GM23338 (cell line): Measurements from ENCODE around the gene EMP2. TPM values are rescaled to one million over a fixed set of nuclear protein-coding genes. Genes with fewer than 3 reads are reported as not detected.

Source experiments
- ATAC-seq: fragments of 200-7000 bp; cut with Tn5 transposase; 3 replicates; pipeline ENCODE4 v1.9.1; 2020
- DNase-seq: peaks from one replicate; pipeline ENCODE4 v3.0.0-alpha.2; 2015; ENCODE audit warnings: low spot score
- H2AFZ ChIP-seq: fragments of 200-600 bp; sonication (generic); 2 replicates; pipeline ENCODE4 v1.8.0; 2016; ENCODE audit warnings: antibody characterized with exemption, mild to moderate bottlenecking, moderate library complexity
- H3F3A ChIP-seq: fragments of 200-600 bp; sonication (generic); replicated peaks from 2 replicates; pipeline ENCODE4 v1.8.0; 2017; ENCODE audit warnings: antibody characterized with exemption, mixed run types, low read depth
- H3K27ac ChIP-seq: fragments of 200-600 bp; sonication (generic); 2 replicates; pipeline ENCODE4 v1.6.1; 2016; ENCODE audit warnings: low read depth
- H3K27me3 ChIP-seq: fragments of 200-600 bp; sonication (generic); 2 replicates; pipeline ENCODE4 v1.8.0; 2016; ENCODE audit warnings: mild to moderate bottlenecking, mixed run types, moderate library complexity; ENCODE audit not compliant: insufficient read depth
- H3K36me3 ChIP-seq: fragments of 200-600 bp; sonication (generic); 2 replicates; pipeline ENCODE4 v1.8.0; 2016; ENCODE audit warnings: mild to moderate bottlenecking; ENCODE audit not compliant: insufficient read depth
- H3K4me1 ChIP-seq: fragments of 200-600 bp; sonication (generic); 2 replicates; pipeline ENCODE4 v1.8.0; 2016; ENCODE audit warnings: mild to moderate bottlenecking, moderate library complexity; ENCODE audit not compliant: insufficient read depth
- H3K4me2 ChIP-seq: fragments of 200-600 bp; sonication (generic); 2 replicates; pipeline ENCODE4 v1.7.1; 2017; ENCODE audit warnings: mixed run types
- H3K4me3 ChIP-seq: fragments of 200-600 bp; sonication (generic); 2 replicates; pipeline ENCODE4 v1.6.1; 2016; ENCODE audit warnings: mixed run types
- H3K79me2 ChIP-seq: fragments of 200-600 bp; sonication (generic); replicated peaks from 2 replicates; pipeline ENCODE4 v1.8.0; 2017; ENCODE audit warnings: mild to moderate bottlenecking; ENCODE audit not compliant: insufficient read depth
- H3K9me2 ChIP-seq: fragments of 200-600 bp; sonication (generic); 2 replicates; pipeline ENCODE4 v1.8.0; 2017; ENCODE audit not compliant: insufficient read depth
- H4K20me1 ChIP-seq: fragments of 200-600 bp; sonication (generic); replicated peaks from 2 replicates; pipeline ENCODE4 v1.8.0; 2017; ENCODE audit warnings: mild to moderate bottlenecking; ENCODE audit not compliant: insufficient read depth
- H3K27ac Mint-ChIP-seq: 2 replicates; pipeline ENCODE4 v1.8.0; 2020; ENCODE audit warnings: inconsistent platforms, mild to moderate bottlenecking, moderate library complexity, mixed read lengths
- H3K27me3 Mint-ChIP-seq: 3 replicates; pipeline ENCODE4 v1.8.0; 2022; ENCODE audit warnings: low read depth, mild to moderate bottlenecking, moderate library complexity, mixed read lengths, inconsistent platforms; ENCODE audit not compliant: insufficient read depth, poor library complexity
- H3K36me3 Mint-ChIP-seq: 3 replicates; pipeline ENCODE4 v1.8.0; 2021; ENCODE audit warnings: low read depth, mild to moderate bottlenecking, inconsistent platforms, moderate library complexity, mixed read lengths
- H3K4me1 Mint-ChIP-seq: 3 replicates; pipeline ENCODE4 v1.8.0; 2020; ENCODE audit warnings: mild to moderate bottlenecking, inconsistent platforms, mixed read lengths
- H3K4me3 Mint-ChIP-seq: 3 replicates; pipeline ENCODE4 v1.8.0; 2021; ENCODE audit warnings: moderate library complexity, mild to moderate bottlenecking, inconsistent platforms, mixed read lengths
- H3K9me3 Mint-ChIP-seq: 3 replicates; pipeline ENCODE4 v1.8.0; 2020; ENCODE audit warnings: moderate library complexity, mild to moderate bottlenecking, inconsistent platforms, mixed read lengths
- CTCF ChIP-seq, 2 experiments: fragments of 200-600 bp in 1 of 2; sonication (generic) in 1 of 2; conservative IDR thresholded peaks; 2 replicates each; pipeline versions ENCODE4 v1.5.1 to v1.6.1; 2016 to 2017; ENCODE audit warnings: antibody characterized with exemption in 2 of 2, low read depth in 2 of 2, mild to moderate bottlenecking in 2 of 2, moderate library complexity in 1 of 2
- ETS1 ChIP-seq: IDR thresholded peaks from 2 replicates; pipeline ENCODE4 v1.6.1; 2016; ENCODE audit warnings: antibody characterized with exemption
- EZH2 ChIP-seq: fragments of 200-600 bp; sonication (generic); IDR thresholded peaks from one replicate; pipeline ENCODE4 v1.8.0; 2017; ENCODE audit warnings: antibody characterized with exemption, mild to moderate bottlenecking, low read depth; ENCODE audit not compliant: unreplicated experiment
- EZH2phosphoT487 ChIP-seq: fragments of 200-600 bp; sonication (generic); IDR thresholded peaks from one replicate; pipeline ENCODE4 v1.8.1; 2018; ENCODE audit warnings: antibody characterized with exemption; ENCODE audit not compliant: unreplicated experiment
- JUNB ChIP-seq: IDR thresholded peaks from one replicate; pipeline ENCODE4 v1.6.1; 2016; ENCODE audit warnings: antibody characterized with exemption; ENCODE audit not compliant: unreplicated experiment
- NANOG ChIP-seq: IDR thresholded peaks from 2 replicates; pipeline ENCODE4 v1.6.1; 2016; ENCODE audit warnings: antibody characterized with exemption, borderline replicate concordance
- REST ChIP-seq: IDR thresholded peaks from one replicate; pipeline ENCODE4 v1.6.1; 2018; ENCODE audit warnings: antibody characterized with exemption; ENCODE audit not compliant: unreplicated experiment
- STAT1 ChIP-seq: IDR thresholded peaks from one replicate; pipeline ENCODE4 v1.6.1; 2016; ENCODE audit warnings: antibody characterized with exemption; ENCODE audit not compliant: unreplicated experiment
- ZNF331 ChIP-seq: fragments of 250-450 bp; sonication (Bioruptor Pico); IDR thresholded peaks from 2 replicates; pipeline ENCODE4 v1.5.0; 2020; ENCODE audit warnings: low read depth, mild to moderate bottlenecking, moderate library complexity
- ZNF462 ChIP-seq: fragments of 250-450 bp; sonication (Bioruptor Pico); IDR thresholded peaks from 2 replicates; pipeline ENCODE4 v1.5.0; 2020; ENCODE audit warnings: mild to moderate bottlenecking, moderate library complexity
- polyA plus RNA-seq: library from polyadenylated mRNA; unstranded; fragments of >200 nt; fragmentation: Nextera tagmentation; extraction: Ambion mirVana; gene quantifications from 2 replicates; pipeline ENCODE4 v1.2.1, GENCODE V29; 2016
- total RNA-seq: library from RNA; depleted of rRNA; stranded (reverse); fragments of >200 nt; shearing (Covaris generic); gene quantifications from 2 replicates; pipeline ENCODE4 v1.2.3, GENCODE V29; 2014

Gene EMP2
- total and polyA plus RNA-seq, 2 experiments from 2014 or later = 7.3 to 40.1 TPM

GRCh38 chr16:10569621-10570020 is 10.8 kb downstream of the EMP2 start:
- H3K4me1 Mint-ChIP-seq = no peaks in the 10 kb centered on the region; the same call in 2 of the 3 replicates
- H3K4me3 Mint-ChIP-seq = no peak overlapping the region
- DNase-seq (no peak), ATAC-seq (no peak)
- Histone ChIP-seq H3K4me2 (no peak overlapping the region), H2AFZ (no peak overlapping the region), H3K4me1 (no peaks in the 10 kb centered on the region), H3K27ac (no peak overlapping the region), H3K27me3 (no peaks in the 10 kb centered on the region), H3F3A (no peaks in the 10 kb centered on the region), H3K9me2 (no peaks in the 10 kb centered on the region), H3K4me3 (no peak overlapping the region), H3K36me3 (no peaks in the 10 kb centered on the region; the same call in 1 of the 2 replicates), H3K79me2 (no peaks in the 10 kb centered on the region), H4K20me1 (0 out of 2 replicates have a peak, but pooled peaks cover 4% of the 10 kb centered on the region)
- peaks cover 7% of the 10 kb centered on the region for H3K27me3 Mint-ChIP-seq
- TF ChIP-seq STAT1 (no peak), ZNF331 (CRISPR knock-in tag) (no peak), NANOG (no peak), ETS1 (no peak), CTCF (conservative IDR thresholded peaks at IDR 0.05; ENCODE audit: low read depth in 2 of 2) (no peak), EZH2 (no peak), EZH2phosphoT487 (no peak), REST (no peak), JUNB (no peak), ZNF462 (CRISPR knock-in tag) (no peak)
- H3K9me3 Mint-ChIP-seq = peaks cover 8% of the 10 kb centered on the region
- no peak overlapping the region for H3K27ac Mint-ChIP-seq
- peaks cover 9% of the 10 kb centered on the region; the same call in 1 of the 3 replicates for H3K36me3 Mint-ChIP-seq
